OCI-LY7 (cell line): ENCODE results near the gene STK11IP. TPM values are rescaled to one million over a fixed set of nuclear protein-coding genes. Genes with fewer than 3 reads are reported as not detected.

Experiments
- BruUV-seq: library from RNA; stranded (reverse); fragments of 400-500 nt; replicated peaks from 2 replicates; lab custom pipeline; 2021; lab: Mats Ljungman, UMichigan
- CTCF ChIA-PET: fragments of 300-600 bp; sonication (Branson Sonifier 250); formaldehyde crosslinking; loops from one replicate; lab custom pipeline; 2022; ENCODE audit warnings: antibody characterized with exemption; ENCODE audit not compliant: unreplicated experiment; lab: Charles Lee
- POLR2A ChIA-PET: fragments of 300-600 bp; sonication (Branson Sonifier 250); formaldehyde crosslinking; loops from one replicate; lab custom pipeline; 2022; ENCODE audit warnings: antibody characterized with exemption; lab: Charles Lee
- DNase-seq: peaks from one replicate; pipeline ENCODE4 v3.0.0-alpha.2; 2015; ENCODE audit warnings: low spot score
- H2AFZ ChIP-seq: fragments of 200-600 bp; sonication (generic), shearing (Covaris generic); 2 replicates; pipeline ENCODE4 v1.6.1; 2014; ENCODE audit warnings: mild to moderate bottlenecking, antibody characterized with exemption, low read length, moderate library complexity
- H3K27ac ChIP-seq: fragments of 200-600 bp; sonication (generic); 2 replicates; pipeline ENCODE4 v1.5.1; 2014; ENCODE audit warnings: mixed run types, low read depth, mild to moderate bottlenecking, moderate library complexity, low read length, inconsistent platforms; ENCODE audit not compliant: poor library complexity, severe bottlenecking
- H3K36me3 ChIP-seq: fragments of 200-600 bp; sonication (generic); 2 replicates; pipeline ENCODE4 v1.6.1; 2014; ENCODE audit warnings: mild to moderate bottlenecking, antibody characterized with exemption, low read length, moderate library complexity, mixed read lengths; ENCODE audit not compliant: insufficient read depth
- H3K4me1 ChIP-seq: fragments of 200-600 bp; sonication (generic); 2 replicates; pipeline ENCODE4 v1.5.1; 2014; ENCODE audit warnings: mild to moderate bottlenecking, low read length; ENCODE audit not compliant: insufficient read depth, poor library complexity, severe bottlenecking
- H3K4me2 ChIP-seq: fragments of 200-600 bp; sonication (generic); 2 replicates; pipeline ENCODE4 v1.6.1; 2014; ENCODE audit warnings: mild to moderate bottlenecking, low read length
- H3K4me3 ChIP-seq: fragments of 200-600 bp; sonication (generic); 2 replicates; pipeline ENCODE4 v1.5.1; 2014; ENCODE audit warnings: mild to moderate bottlenecking, low read depth, low read length; ENCODE audit not compliant: poor library complexity, severe bottlenecking
- H3K79me2 ChIP-seq: fragments of 200-600 bp; sonication (generic); 2 replicates; pipeline ENCODE4 v1.6.1; 2016; ENCODE audit warnings: low read depth, mild to moderate bottlenecking, low read length, moderate library complexity, mixed read lengths; ENCODE audit not compliant: insufficient read depth
- H3K9me2 ChIP-seq: fragments of 200-600 bp; sonication (generic); 2 replicates; pipeline ENCODE4 v1.6.1; 2016; ENCODE audit warnings: mild to moderate bottlenecking, low read length, mixed read lengths; ENCODE audit not compliant: insufficient read depth
- H3K9me3 ChIP-seq: fragments of 200-600 bp; sonication (generic); 2 replicates; pipeline ENCODE4 v1.6.1; 2014; ENCODE audit warnings: mild to moderate bottlenecking, mixed run types, low read length, mixed read lengths
- H4K20me1 ChIP-seq: fragments of 200-600 bp; sonication (generic); 2 replicates; pipeline ENCODE4 v1.6.1; 2014; ENCODE audit warnings: mild to moderate bottlenecking, antibody characterized with exemption, low read length, moderate library complexity, mixed read lengths; ENCODE audit not compliant: insufficient read depth
- CTCF ChIP-seq: fragments of 200-600 bp; sonication (generic); conservative IDR thresholded peaks from 2 replicates; pipeline ENCODE4 v1.5.1; 2014; ENCODE audit warnings: mild to moderate bottlenecking, antibody characterized with exemption, low read length, moderate library complexity, mixed read lengths
- EZH2phosphoT487 ChIP-seq: fragments of 200-600 bp; sonication (generic); IDR thresholded peaks from 2 replicates; pipeline ENCODE4 v1.6.1; 2018; ENCODE audit warnings: low read depth, borderline replicate concordance, mild to moderate bottlenecking, mixed run types, antibody characterized with exemption, low read length, moderate library complexity, mixed read lengths
- intact Hi-C: fragments of 100-400 bp; cut with micrococcal nuclease; formaldehyde crosslinking; loops from one replicate; pipeline ENCODE4 v1.10.0; 2022; ENCODE audit not compliant: unreplicated experiment
- total RNA-seq, 2 experiments: library from RNA; depleted of rRNA in 1 of 2; stranded (reverse); fragments of >200 nt in 1 of 2; shearing (Covaris generic) in 1 of 2; gene quantifications; 2 replicates each; pipeline ENCODE4 v1.2.3, GENCODE V29; 2014 to 2022

Gene STK11IP
- total RNA-seq, 2 experiments from 2014 or later = 26.5 to 37.6 TPM

DNA sequence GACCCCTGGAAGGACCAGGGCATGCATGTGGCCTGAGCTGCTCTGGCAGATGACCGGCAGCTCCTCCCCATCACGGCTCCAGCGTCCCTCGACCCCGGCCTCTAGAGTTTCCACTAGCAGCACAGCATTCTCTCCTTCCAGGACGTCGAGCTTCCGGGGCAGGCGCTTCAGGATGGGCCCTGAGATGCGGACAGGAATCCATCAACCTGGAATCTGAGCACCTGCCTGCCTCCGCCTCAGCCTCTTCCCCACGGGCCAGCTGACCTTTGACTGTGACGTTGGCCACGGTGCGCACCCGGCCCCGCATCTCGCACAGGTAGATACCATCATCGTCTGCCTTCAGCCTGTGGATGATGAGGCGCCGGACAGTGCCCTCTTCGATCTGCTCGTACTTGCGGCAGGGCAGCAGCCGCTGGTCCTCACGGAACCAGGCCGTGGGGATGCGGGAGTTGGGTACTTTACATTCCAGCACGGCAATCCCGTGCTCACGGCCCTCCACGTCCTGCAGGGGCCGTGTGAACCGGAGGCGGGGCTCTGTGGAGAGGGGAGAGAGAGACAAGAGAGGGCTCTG is 29.8 kb upstream of the STK11IP start:
- H3K9me2 ChIP-seq = no peaks in the 10 kb centered on the region
- no peaks in the 10 kb centered on the region for H3K79me2 ChIP-seq
- no peaks in the 10 kb centered on the region for H3K9me3 ChIP-seq
- ChIA-PET CTCF (no interaction called here), POLR2A (no interaction called here)
- intact Hi-C loops = no loop called here
- no TSS peak for BruUV-seq
- H2AFZ ChIP-seq = no peak overlapping the region
- no peak overlapping the region for H3K27ac ChIP-seq
- no peak overlapping the region for H3K4me2 ChIP-seq
- H3K36me3 ChIP-seq = no peaks in the 10 kb centered on the region
- H3K4me1 ChIP-seq = no peaks in the 10 kb centered on the region
- no peaks in the 10 kb centered on the region for H4K20me1 ChIP-seq
- H3K4me3 ChIP-seq = no peak overlapping the region
- TF ChIP-seq EZH2phosphoT487 = no peak
- DNase-seq = no peak

- Histone ChIP-seq H3K27ac (no peak overlapping the region), H3K9me2 (no peaks in the 10 kb centered on the region), H3K79me2 (no peaks in the 10 kb centered on the region), H3K4me2 (no peak overlapping the region), H3K4me3 (no peak overlapping the region), H2AFZ (no peak overlapping the region), H3K9me3 (no peaks in the 10 kb centered on the region), H3K36me3 (no peaks in the 10 kb centered on the region), H3K4me1 (no peaks in the 10 kb centered on the region), H4K20me1 (no peaks in the 10 kb centered on the region)
- POLR2A ChIA-PET = interaction anchor here (0.7 kb wide), 1 partner anchor 147 kb away, joined by 3 read pairs; no protein-coding TSS in a partner anchor
- TF ChIP-seq EZH2phosphoT487 (no peak), CTCF (no peak)
- no peak for DNase-seq
- intact Hi-C loops = no loop called here
- CTCF ChIA-PET = no interaction called here
- BruUV-seq = no TSS peak
These were observed 28.6 kb upstream of the STK11IP start for GRCh38 chr2:219569041-219569440.

- Histone ChIP-seq H3K79me2 (no peaks in the 10 kb centered on the region), H3K9me3 (no peaks in the 10 kb centered on the region), H3K27ac (no peak overlapping the region), H2AFZ (no peak overlapping the region), H3K4me2 (no peak overlapping the region), H3K9me2 (no peaks in the 10 kb centered on the region), H4K20me1 (no peaks in the 10 kb centered on the region), H3K4me1 (no peaks in the 10 kb centered on the region), H3K36me3 (no peaks in the 10 kb centered on the region), H3K4me3 (no peak overlapping the region)
- DNase-seq = no peak
- POLR2A ChIA-PET = no interaction called here
- no peak for TF ChIP-seq EZH2phosphoT487
- no peak for TF ChIP-seq CTCF
- intact Hi-C loops = no loop called here
- CTCF ChIA-PET = no interaction called here
- no TSS peak for BruUV-seq
These were observed 28.0 kb upstream of the STK11IP start for GRCh38 chr2:219569635-219570034.
